GM19193 (cell line): ENCODE measurements around the gene OR1L6.

Experiments
- POLR2A ChIP-seq: IDR thresholded peaks from 4 replicates; pipeline ENCODE4 v1.6.1; 2011; ENCODE audit not compliant: insufficient read depth, insufficient read length; ENCODE audit errors: extremely low read depth

Gene OR1L6

DNA sequence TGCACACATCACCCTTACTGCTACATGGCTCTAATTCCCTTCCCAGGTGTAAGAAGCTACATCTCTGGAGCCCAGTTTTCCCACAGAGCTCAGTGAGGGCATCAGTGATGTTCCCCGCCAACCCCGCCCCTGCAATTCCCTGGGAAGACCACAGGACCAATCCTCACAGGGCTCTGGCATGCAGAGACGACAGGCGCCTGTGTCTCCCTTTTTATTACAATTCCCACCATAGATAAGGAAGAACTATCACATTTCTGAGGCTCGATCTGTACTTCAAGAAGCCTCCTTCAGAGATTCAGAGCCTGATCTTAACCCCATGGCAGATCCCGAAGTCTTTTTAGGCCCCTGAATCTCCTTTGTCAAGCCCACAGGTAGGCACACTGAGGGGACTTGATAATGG lies at the start of gene OR1L6:
Gene OR1L6 (plus strand): TSS at position 301 of the 400 bp plus-strand sequence. CDS start 7,545 bp downstream, outside the sequence.
- no peak for TF ChIP-seq POLR2A

GRCh38 chr9:122695696-122696095 lies 46.4 kb upstream of the OR1L6 start:
- no peak for TF ChIP-seq POLR2A

- no peak for TF ChIP-seq POLR2A
These were observed 24.1 kb upstream of the OR1L6 start for GRCh38 chr9:122718038-122718437.

DNA sequence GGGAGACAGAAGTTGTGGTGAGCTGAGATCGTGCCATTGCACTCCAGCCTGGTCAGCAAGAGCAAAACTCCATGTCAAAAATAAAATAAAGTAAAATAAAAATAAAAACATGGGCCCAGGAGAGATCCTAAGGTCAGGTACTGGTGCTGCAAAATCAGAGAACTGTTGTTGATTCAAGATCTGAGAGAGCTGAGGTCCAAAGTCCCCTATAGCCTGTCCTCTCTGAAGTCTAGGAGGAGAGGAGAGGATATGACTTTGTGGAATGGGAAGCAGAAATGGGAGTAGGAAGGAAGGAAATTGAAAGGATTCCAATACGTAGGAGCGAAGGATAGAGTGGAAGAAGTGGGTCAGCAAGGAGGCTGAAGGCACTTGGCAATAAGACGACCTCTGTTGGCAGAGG lies 22.9 kb upstream of the OR1L6 start:
- TF ChIP-seq POLR2A = no peak

DNA sequence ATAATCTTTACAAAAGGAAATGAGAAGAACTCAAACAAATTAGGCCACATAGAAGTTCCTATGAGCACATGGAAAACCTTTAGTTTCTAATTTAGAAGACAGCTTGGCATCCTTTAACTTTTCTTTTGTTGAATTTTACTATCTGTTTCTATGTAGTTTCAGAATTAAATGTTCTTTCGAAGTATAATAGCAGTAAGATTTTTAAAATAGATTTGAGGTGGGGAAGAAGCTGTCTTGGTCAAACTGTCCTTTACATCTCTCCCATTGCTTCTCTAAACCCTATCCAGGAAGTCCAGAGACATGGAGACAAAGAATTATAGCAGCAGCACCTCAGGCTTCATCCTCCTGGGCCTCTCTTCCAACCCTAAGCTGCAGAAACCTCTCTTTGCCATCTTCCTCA lies 18.4 kb upstream of the OR1L6 start, which contains the start of gene OR1L4:
Gene OR1L4 (plus strand): TSS at position 301 of the 400 bp plus-strand sequence. CDS start 0 bp downstream, at position 301.
- no peak for TF ChIP-seq POLR2A

DNA sequence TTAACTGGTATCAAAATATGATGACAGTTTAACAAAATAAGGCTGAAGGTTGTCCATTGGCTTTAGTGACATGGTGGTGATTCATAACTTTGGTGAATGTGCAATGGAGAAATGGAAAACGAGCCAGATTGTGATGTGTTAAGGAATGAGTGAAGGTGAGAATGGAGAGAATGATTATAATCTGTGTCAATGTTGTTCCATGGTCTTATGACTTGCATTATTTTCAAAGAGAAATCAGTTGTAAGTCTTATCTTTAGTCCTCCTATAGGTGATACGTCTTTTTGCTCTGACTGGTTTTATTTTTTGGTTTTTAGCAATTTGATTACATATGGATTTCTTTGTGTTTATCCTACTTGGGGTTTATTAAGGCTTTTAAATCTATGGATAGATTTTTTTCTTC lies 12.7 kb downstream of the OR1L6 start:
- TF ChIP-seq POLR2A = no peak

- TF ChIP-seq POLR2A = no peak
These were observed 25.7 kb downstream of the OR1L6 start for GRCh38 chr9:122767817-122768216.

GRCh38 chr9:122777052-122777451 lies 34.9 kb downstream of the OR1L6 start:
- TF ChIP-seq POLR2A = no peak

- TF ChIP-seq POLR2A = no peak
These were observed 36.0 kb downstream of the OR1L6 start for GRCh38 chr9:122777935-122778627.

DNA sequence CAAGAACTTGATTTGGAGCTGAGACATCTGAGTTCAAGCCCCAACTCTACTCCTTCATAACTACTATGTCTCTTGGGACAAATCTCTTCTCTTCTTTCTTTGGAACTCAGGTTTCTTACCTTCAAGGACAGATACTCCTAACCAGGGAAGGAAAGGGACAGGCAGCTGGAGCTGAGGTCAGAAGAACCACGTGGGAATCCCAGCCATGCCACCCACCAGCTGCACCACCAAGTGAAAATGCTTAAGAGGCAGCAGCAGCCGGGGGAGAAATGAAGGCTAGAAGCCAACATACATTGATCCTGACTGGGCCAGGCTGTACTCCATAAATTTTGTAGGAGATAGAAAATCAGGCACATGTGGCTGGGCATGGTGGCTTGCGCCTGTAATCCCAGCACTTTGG lies 37.1 kb downstream of the OR1L6 start:
- TF ChIP-seq POLR2A = no peak

- no peak for TF ChIP-seq POLR2A
These were observed 37.9 kb downstream of the OR1L6 start for GRCh38 chr9:122780026-122780425.

GRCh38 chr9:122781671-122782070 lies 39.6 kb downstream of the OR1L6 start:
- no peak for TF ChIP-seq POLR2A

DNA sequence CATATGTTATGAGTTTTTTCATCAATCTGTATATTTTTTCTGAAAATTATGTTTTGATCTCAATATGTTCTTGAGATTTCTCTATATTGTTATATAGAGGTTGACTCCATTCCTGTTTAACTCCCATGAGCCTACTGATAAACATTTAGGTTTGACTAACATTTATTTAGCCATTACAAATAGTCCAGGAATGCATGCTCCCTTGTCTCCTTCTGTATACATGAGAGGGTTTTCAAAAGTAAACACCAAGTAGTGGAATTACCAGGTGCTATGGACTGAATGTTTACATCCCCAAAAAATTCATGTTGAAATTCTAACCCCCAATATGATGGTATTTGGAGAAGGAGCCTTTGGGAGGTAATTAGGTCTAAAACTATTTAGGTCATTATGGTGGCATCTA lies 43.2 kb downstream of the OR1L6 start:
- no peak for TF ChIP-seq POLR2A

DNA sequence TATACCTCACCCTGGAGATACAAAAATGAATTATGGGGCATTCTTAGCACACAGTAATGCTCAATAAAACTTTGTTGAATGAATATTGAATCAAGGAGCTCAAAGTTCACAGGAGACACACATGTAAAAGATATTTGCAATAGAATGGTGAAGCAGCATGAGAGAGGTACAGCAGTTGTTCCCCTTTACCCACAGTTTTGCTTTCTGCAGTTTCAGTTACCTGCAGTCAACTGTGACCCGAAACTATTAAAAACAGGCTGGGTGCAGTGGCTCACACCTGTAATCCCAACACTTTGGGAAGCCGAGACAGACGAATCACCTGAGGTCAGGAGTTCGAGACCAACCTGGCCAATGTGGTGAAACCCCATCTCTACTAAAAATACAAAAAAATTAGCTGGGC lies 44.2 kb downstream of the OR1L6 start:
- no peak for TF ChIP-seq POLR2A

GRCh38 chr9:122788831-122789230 lies 46.7 kb downstream of the OR1L6 start, which contains the start of gene OR5C1:
Gene OR5C1, plus strand, starts transcription at chr9:122788933. Its CDS starts 0 bp downstream, at chr9:122788933.
- no peak for TF ChIP-seq POLR2A

DNA sequence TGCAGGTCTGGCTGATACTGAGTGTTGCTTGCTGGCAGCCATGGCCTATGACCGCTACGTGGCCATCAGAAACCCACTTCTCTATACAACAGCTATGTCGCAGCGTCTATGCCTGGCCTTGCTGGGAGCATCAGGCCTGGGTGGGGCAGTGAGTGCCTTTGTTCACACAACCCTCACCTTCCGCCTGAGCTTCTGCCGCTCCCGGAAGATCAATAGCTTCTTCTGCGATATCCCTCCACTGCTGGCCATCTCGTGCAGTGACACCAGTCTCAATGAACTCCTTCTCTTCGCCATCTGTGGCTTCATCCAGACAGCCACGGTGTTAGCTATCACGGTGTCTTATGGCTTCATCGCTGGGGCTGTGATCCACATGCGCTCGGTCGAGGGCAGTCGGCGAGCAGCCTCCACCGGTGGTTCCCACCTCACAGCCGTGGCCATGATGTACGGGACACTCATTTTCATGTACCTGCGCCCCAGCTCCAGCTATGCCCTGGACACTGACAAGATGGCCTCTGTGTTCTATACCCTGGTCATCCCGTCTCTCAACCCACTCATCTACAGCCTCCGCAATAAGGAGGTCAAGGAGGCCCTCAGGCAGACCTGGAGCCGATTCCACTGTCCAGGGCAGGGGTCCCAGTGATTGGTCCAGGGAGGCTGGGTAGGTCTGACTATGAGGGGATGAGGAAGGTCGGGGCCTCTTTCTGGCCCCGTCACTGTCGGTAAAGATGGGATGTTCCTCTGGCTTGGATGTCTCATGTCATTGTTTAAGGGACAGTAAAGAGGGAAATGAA lies 47.3 kb downstream of the OR1L6 start:
- no peak for TF ChIP-seq POLR2A
